GM10266 (cell line): ENCODE results near the gene RIN3.

Experiments
- DNase-seq: peaks from one replicate; pipeline ENCODE4 v3.0.0; 2012; ENCODE audit errors: extremely low spot score
- CTCF ChIP-seq: IDR thresholded peaks from 2 replicates; pipeline ENCODE4 v1.5.1; 2012; ENCODE audit warnings: mild to moderate bottlenecking, low read depth; ENCODE audit not compliant: control insufficient read depth, insufficient read depth; ENCODE audit errors: missing control alignments

RIN3 gene

GRCh38 chr14:92644171-92644969, 130.8 kb downstream of the RIN3 start:
- TF ChIP-seq CTCF: no peak
- no peak for DNase-seq

DNA sequence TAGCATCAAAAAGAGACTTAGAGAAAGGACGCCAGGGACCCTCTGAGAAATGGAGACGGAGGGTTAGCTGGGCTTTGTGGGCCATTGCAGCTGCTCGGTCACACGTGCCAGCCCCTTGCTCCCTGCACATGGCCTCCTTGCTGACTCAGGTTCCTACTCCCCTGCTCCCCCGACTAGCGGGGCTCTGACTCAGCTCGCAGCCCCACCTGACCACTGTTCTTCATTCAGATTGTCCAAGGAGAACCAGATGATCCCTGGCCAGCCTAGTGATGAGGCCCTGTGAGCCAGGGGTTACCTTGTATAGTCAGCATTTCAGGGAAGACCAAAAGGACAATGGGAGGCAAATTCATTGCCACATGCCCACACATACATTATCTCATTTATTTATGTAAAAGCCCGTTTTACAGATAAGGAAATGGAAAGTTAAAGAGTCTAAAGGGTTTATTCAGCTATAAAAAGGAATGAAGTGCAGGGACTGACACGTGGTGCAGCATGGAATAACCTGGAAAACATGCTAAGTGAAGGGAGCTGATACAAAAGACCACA, 131.5 kb downstream of the RIN3 start:
- no peak for DNase-seq
- TF ChIP-seq CTCF: no peak

- no peak for TF ChIP-seq CTCF
- DNase-seq: no peak
These were observed 132.4 kb downstream of the RIN3 start for GRCh38 chr14:92645841-92646478.

DNA sequence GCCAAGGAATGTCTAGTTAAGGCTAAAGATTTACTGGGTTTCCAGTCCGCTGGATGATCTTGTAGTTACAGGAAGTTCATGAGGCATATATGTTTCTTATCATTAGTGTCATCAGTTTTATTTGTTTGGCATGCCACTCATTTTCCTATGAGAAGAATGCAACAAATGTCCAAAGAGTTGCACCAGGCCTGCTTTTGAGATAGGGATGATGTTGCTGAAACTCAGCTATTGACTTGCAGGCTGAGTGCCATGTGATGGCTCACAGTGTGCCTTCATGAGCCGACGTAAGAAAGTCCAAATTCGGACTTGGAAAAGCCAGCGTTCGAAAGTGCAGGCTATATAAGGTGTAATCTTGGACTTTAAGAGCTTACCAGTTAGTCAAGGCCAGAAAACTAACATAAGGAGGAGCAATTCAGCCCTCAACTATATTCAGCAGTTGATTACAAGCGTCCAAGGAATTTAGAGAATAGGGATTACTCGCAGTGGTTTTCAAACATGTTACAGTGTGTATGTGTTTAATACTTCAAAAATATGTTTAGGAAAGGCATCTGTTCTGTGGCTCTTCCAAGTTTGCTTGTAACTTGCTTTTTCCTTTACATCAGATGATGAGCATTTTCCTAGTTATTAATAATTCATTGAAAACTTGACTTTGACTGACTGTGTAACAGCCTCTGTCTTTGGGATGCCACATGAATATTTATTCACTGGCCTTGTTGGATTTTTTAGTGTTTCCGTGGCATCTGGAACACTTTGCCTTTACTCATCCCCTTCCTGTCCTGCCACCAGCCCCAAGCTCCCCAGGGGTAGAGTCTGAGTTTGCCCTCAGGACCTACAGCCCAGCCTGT, 133.6 kb downstream of the RIN3 start:
- no peak for TF ChIP-seq CTCF
- no peak for DNase-seq

GRCh38 chr14:92647797-92648279, 134.3 kb downstream of the RIN3 start:
- no peak for DNase-seq
- TF ChIP-seq CTCF: no peak

DNA sequence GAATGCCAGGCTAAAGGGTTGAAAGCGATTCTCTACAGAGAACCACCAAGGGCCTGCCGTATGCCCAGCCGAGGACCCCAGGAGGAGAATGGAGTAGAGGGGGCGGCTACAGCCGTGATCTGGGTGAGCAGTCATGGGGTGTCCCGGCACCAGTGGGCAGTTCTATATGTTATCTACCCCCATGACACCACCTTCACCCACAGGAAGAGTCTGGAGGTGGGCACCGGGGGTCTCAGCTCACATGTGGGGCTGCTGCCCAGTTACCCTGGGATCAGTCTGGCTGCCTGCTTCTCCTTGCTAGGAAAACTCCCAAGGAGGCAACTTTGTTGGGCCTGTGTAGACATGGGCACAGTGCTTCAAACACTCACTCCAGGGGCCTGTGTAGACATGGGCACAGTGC, 135.5 kb downstream of the RIN3 start:
- TF ChIP-seq CTCF: no peak
- no peak for DNase-seq
